Stimulated activated CD8-positive, alpha-beta memory T cell treated with anti-CD3 and anti-CD28 coated beads, Interleukin-15, amount 100 ng/mL, for 48 hours (primary cell): ENCODE measurements around the gene ADGRL3.
"Not testable (repeated sequence)": the region's sequence is repeated elsewhere in the genome, so short reads cannot be mapped to it uniquely, and the experiment has no call there.

Experiments
- DNase-seq, 2 donors: peaks; one replicate each; pipeline ENCODE4 v3.0.0-alpha.2; 2020; ENCODE audit warnings: low read depth in 2 of 2

ADGRL3 gene

DNA sequence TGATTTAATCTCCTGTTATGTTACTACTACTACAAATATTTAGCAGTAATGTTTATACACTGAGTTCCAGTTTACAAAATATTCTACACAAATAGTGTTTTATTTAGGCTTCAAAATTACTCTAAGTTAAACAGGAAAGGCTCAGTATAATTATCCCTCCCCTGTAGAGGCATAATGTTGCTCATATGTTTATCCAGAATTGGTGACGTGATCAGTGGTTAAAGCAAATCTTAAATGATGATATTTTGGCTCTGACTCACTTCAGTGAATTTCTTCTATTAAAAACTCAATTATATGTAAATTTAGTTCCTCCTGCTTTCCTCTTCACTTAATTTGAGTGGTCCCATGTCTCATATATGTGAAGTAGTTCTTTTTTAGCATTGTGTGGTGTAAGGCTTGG, 438.5 kb downstream of the ADGRL3 start:
- DNase-seq, result no peak

DNA sequence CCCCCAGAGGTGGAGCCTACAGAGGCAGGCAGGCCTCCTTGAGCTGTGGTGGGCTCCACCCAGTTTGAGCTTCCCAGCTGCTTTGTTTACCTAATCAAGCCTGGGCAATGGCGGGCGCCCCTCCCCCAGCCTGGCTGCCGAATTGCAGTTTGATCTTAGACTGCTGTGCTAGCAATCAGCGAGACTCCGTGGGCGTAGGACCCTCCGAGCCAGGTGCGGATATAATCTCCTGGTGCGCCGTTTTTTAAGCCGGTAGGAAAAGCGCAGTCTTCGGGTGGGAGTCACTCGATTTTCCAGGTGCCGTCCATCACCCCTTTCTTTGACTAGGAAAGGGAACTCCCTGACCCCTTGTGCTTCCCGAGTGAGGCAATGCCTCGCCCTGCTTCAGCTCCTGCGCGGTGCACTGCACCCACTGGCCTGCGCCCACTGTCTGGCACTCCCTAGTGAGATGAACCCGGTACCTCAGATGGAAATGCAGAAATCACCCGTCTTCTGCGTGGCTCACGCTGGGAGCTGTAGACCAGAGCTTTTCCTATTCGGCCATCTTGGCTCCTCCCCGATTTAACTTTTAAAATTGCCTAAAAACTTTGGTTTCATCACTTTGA, 446.7 kb downstream of the ADGRL3 start:
- not testable (repeated sequence) for DNase-seq

DNA sequence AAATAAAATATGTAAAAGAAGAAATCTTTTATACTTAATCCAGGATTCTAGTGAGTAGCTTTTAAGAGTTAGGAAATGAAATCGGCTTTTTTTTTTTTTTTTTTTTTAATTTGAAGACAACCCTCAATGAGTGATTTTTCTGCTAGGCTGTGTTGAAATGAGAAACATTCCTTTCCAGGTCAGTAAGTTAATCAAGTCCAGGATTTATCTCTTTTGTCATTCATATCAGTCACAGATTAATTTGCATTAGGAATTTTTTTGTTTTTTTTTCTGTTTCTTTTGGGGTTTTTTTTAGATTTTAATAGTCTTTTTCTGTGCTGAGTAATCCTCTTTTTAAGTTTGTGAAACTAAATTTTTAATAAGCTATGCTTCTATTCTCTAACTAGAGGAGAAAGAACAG, 448.1 kb downstream of the ADGRL3 start:
- no peak for DNase-seq

DNA sequence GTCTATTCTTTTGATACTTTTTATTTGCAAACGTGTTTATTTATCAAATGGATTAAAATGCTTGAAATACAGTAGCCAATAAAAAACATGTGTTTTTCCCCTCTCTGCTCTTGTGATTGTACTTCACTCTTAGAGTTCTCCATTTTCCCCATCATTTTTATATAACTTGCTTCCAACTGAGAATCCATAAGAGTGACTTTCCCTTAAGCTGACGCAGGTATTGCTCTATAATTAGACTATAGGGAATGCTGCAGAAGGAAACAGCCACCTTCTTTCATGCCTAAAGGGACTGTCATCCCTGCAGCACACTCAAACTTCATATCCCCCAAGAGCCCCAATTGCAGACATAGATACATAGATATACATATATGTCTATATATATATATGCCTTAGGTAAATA, 456.9 kb downstream of the ADGRL3 start:
- no peak for DNase-seq

DNA sequence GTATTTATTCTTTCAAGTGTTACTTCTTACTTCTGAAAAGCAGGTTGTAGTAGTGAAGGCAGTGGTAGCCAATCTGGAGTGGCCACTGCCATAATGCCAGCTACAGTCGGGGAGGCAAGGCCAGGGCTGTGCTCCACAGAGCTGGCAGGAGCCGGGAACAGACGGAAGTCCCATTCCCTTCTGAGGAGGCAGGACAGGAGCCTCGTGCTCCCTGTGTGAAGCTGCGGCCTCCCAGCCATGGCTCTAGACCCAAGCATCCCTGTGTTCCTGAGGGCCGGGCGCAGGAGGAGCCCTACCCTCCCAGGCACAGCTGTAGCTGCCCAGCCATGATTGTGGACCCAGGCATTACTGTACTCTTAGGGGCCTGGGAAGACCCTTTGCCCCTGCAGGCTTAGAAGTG, 461.8 kb downstream of the ADGRL3 start:
- DNase-seq, result no peak

DNA sequence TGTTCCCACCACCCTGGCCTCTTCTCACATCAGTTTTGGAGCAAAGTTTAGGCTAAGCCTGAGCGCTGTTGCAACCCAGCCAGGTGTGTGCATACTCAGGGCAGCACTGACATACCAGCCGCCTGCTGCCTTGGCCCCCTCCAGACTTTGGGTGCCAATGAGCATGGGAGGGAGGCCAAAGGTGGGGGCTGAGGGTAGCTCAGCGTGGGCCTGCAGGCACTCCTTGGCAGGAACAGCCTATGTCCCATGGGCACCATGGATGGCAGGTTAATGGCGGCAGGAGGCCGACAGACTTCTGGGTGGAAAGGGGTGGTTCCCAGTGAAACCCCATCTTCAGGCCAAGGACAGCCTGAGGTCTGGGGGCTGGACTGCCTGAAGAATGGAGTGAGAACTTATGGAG, 462.2 kb downstream of the ADGRL3 start:
- DNase-seq, result no peak

DNA sequence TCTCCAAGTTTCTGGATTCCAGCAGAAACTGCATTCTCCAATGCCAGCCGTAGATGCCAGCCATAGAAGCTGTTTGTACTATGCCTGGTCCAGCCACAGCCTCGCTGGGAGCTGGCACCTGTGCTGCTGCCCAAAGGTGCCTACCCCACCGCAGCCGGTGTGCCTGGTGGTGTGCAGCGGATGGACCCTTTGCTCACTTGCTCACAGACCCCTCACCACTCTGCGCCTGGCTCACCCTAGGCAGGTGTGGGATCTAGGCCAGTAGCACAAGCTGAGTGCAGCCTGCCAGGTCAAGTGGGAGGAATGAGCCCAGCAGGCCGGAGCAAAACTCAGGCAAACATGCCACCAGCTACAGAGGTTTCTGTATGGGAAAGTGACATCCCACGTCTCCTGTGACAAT, 463.2 kb downstream of the ADGRL3 start:
- DNase-seq, result no peak

DNA sequence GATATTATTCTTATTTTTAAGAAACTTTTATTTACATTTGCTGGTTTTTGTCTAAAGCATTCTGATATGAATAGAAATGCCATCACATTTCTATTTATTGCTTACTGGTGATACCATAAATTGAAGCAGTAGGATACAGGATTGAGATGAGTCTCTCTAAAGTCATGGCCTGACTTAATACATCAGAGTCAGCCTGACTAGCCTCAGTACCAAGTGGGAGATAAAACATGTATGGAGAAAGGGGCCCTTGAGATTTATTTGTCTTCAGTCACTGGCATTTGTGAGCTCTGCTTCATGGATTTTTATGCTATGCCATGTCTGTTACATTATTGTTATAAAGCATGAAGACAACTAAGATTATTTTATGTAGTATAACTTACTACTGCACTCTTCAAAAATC, 465.5 kb downstream of the ADGRL3 start:
- DNase-seq, result no peak

DNA sequence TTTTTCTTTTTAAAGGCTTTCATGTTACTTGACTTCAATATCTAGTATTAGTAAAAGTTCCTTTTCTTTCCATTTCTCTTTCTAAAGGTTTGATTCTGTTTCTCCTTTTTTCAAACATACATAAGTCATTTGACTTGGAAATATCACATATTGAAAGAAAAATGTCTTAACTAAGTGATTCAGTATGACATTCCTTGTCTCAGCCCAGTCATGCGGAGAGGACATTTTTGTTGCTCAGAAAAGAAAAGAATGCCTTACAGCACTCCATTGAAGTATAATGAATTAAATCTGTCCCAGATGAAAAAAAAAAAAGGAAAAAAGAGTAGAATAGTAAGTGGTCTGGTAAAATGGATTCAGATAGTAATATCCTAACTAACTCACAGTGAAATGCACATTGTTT, 466.1 kb downstream of the ADGRL3 start:
- DNase-seq, result no peak

DNA sequence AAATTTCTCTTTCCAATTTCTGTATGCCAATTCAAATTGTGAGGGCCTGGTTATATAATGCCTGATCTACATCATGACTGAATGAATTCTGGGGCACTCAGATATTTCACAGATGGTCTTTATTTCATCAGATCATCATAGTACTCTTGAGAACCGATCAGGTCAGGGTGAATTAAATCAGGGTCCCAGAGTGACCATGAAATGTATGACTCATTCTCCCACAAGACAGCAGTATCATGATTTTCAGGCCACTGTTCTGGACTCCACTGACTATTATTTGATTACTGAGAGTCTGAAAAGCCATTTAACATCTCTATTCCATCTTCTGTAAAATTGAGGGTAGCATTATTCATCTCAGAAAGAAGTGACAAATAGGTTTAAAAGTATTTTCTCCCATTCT, 471.5 kb downstream of the ADGRL3 start:
- no peak for DNase-seq

DNA sequence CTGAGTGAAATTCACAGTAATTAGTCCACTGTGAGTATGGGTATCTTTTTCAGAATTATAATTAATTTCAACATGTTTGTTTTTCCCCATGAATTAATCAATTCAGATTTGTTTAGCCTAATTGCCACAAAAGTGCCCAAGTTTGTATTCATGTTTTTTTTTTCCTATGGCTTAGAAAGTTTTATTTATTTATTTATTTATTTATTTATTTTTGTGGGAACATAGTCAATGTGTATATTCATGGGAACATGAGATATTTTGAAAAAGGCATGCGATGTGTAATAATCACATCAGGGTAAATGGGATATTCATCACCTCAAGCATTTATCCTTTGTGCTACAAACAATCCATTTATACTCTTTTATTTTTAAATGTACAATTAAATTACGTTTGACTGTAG, 475.3 kb downstream of the ADGRL3 start:
- no peak for DNase-seq

DNA sequence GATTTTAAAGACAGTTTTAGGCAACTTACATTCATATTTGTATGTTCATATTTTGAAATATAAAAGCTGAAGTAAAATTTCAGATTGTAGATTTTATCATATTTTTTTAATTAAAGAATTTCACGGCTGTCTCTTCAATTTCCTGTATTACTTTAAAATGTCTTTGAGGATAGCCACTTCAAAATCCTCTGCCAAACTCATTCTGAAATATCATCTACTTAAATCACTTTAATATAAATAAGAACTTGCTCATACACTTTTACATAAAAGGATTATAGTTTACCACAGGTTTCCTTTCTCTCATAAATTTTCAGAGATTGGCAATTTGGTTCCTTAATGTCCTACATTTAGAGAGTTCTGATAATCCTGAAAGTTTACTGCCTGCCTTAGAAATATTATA, 478.2 kb downstream of the ADGRL3 start:
- DNase-seq, result no peak

DNA sequence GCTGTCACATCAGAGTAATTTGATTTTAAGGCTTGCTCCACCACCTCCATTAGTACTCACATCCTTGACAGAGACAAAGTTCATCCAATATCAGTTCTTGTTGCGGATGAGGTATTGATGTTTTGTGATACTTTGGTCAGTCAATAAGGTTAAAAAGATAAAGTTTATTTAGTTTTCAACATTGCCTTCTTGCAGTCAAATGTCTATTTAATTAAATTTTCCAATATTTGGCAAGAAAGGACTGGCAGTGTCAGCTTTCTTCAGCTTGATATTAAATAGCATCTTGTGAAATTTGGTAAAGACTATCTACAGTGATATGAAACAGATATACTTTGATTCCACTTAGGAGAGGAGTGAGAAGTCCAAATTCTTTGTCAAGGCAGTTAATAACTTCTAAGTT, 493.4 kb downstream of the ADGRL3 start:
- no peak for DNase-seq

DNA sequence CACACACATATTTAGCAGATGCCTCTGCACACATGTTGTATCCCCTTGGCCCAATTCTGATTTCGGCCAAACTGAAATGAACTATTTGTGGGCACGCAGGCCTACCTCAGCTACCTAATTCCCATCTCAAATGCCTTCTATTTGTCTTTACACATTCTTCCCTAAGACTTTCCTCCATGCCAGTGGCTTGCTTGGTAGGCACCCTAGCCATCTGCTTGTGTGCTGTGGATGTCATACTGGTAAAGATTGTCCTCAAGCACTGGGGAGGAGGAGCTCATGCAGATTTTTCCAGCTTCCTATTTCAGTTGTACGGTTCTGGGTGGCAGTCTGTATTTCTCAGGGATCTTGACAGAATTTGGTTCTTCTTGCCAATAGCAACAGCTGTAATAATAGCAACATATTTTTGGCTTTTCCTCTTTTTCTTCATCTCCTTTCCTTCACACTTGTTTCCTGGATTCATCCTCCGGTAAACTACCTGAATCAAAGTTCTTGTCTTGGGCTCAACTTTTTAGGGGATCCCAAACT, 514.3 kb downstream of the ADGRL3 start:
- DNase-seq, result no peak

DNA sequence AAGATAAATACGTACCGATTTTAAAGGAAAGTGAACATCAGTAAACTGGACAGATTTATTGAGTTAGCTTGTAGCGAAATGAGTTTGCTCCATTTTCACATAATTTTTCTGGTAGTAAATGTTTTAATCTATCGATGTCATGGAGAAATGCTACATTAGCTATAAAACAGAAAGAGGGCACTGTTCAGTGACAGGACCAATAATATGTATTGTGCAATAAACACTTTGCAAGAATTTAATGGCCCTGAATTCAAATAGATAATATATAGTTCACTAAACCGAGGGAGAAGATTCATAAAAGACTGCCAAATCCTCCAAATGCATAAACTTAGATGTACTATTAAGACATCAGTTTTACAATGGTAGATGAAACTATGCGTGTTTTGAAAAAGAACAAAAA, 516.3 kb downstream of the ADGRL3 start:
- no peak for DNase-seq

DNA sequence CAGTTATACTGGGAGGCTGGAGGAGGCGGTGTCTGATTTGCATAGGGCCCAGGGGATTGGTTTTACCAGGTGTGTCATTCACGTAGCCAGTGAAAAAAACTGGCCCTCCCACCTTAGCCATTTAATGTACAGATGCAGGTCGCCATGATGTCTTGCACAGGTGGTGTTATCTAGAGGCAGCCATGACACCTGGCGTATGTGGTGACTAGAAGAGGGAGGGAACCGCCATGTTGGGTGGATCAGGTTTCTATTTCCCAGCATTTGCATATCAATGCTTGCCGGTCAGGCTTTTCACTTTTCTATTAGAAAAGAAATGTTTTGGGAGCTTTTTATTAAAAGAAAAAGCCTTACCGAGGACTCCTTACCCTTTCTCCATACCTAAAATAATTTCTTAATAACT, 523.4 kb downstream of the ADGRL3 start:
- DNase-seq, result no peak

DNA sequence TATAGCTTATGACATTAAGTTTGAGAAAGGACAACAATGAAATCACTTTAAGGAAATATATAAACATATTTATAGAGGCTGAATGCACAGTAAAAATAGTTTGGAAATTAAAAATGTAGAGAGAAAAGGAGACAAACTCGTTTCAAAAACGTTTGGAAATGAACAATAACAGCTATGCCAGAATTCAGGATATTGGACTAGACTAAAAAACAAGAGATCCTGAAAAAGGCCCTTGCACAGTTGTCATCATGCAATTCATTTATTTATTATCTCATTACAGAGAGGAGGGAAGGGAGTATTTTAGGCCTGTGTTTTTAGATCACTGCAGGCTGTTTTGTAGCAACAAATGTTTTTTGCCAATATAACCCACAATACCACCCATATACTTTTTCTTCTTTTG, 527.2 kb downstream of the ADGRL3 start:
- DNase-seq, result no peak

DNA sequence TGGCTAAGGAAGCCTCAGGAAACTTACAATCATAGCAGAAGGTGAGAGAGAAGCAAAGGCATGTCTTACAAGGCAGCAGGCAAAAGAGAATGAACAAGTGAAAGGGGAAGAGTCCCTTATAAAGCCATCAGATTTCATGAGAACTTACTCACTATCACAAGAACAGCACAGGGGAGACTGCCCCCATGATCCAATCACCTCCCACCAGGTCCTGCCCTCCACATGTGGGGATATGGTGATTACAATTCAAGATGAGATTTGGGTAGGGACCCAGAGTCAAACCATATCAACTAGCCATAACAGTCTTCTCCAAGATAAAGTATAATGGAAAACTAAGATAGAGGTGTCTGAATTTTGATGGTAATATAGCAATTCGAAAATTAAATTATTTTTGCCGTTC, 534.3 kb downstream of the ADGRL3 start:
- no peak for DNase-seq

DNA sequence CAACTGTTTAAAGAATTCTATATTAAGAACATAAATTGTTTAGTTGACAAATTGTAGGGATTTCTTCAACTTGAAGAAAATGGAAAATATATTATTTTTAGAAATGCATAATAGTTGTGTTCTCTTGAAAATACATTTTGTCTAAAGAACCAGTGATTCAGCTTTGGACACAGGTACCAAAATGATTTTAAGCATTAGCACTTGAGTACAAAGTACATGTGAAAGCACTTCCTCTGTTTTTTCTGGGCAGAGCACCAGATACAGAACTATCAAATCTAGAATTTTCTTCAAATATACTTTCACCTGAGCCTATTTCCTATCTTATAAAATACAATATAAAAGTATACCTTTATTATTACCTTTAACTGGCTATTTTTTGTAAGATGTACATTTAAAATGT, 539.8 kb downstream of the ADGRL3 start:
- no peak for DNase-seq

DNA sequence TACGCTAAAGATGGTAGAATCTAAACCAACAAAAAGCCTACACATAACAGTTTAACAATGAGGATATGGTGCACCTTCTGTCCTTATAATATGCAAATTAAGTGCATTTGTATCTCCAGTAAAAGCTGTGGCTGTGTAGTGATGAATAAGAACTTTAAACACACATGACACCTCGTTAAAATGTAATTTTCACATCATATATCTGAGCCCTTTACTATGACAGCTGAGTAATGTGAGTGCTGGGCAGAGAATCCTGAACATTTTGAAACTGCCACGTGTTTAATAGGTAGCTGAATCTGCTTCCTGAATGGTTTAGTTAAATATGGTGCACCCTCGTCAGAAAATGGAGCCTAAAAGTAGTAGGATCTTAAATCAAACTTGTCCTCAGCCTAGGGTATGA, 540.8 kb downstream of the ADGRL3 start:
- DNase-seq, result no peak

DNA sequence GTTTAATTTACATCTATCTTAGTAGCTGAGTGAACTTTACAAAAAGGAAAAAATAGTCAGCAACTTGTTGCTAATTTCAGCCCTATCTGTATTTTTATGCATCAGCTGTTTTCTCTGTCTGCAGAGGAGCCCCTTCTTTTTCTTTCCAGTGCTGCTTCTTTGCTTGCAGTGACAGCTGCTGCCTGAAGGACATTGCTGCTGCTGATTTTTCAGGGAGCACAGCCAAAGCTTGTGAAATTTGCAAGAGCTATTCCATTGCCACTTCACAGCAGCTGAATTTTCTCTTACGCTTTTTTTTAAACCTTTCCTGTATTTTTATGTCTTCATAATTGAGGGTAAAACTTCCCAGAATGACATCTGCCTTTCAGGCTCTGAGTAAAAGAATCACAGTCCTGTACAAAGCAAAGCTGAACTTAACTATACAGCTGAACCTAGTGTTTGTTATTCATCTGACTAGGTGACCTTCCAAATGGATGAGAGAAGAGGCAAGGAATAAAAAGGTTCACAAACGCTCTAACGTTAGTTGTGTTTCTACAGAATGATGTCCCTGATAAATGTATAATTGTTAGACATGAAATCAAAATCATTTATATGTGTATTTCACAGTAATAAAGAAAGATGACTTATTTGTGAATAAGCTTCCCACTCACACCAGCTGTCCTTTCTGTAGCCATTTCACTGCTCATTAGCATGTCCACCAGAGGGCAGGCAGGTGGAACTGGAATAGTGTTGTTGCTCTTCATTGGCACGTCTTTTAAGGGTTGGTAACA, 541.4 kb downstream of the ADGRL3 start:
- no peak for DNase-seq

DNA sequence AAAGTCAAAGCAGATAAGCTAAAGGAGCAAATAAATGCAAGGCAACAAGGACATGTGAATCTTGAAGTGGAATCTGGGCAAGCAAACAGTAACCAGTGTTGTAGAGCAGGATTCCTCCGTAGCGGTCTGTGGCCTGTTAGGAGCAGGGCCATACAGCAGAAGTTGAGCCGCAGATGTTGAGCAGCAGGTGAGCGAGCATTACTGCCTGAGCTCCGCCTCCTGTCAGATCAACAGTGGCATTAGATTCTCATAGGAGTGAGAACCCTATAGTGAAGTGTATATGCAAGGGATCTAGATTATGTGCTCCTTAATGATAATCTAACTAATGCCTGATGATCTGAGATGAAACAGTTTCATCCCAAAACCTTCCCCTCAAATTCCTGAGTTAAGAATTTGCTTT, 550.7 kb downstream of the ADGRL3 start:
- no peak for DNase-seq

DNA sequence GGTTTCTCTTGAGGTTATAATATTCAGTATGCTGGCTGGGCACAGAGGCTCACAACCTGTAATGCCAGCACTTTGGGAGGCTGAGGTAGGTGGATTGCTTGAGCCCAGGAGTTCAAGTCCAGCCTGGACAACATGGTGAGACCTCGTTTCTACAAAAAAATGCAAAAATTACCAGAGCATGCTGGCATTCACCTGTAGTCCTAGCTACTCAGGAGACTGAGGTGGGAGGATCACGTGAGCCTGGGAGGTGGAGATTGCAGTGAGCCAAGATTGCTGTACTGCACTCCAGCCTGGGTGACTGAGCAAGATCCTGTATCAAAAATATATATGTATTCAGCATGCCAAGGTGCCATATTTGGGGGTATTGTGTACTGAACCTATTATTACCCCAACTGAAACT, 552.5 kb downstream of the ADGRL3 start:
- DNase-seq, result no peak

DNA sequence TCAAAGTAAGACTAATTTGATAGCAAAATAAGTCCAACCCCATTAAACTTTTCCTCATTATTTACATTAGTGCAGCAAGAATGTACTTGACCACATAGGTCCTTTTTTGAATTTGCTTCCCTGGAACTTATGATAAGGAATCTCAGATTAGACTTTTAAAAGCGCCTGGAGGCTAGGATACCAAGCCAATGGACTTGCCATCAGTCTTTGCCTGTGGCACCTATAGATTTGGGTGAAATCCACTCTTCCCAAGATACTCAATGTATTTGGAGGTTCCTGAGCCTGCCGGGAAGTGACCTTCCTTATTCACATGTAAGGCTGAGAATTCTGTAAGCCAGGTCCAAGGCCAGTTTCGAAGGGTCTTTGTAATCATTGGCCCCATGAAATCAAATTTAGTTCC, 553.6 kb downstream of the ADGRL3 start:
- DNase-seq, result no peak
